OCI-LY3 (cell line): Measurements from ENCODE around the gene ARHGAP15.

Experiments
- CTCF ChIP-seq: fragments of 200-600, 300-600 bp; sonication (generic); IDR thresholded peaks from 2 replicates; pipeline ENCODE4 v1.5.1; 2014; ENCODE audit warnings: antibody characterized with exemption, low read length, low read depth
- EZH2phosphoT487 ChIP-seq: fragments of 200-600 bp; shearing (Covaris generic); IDR thresholded peaks from 2 replicates; pipeline ENCODE4 v1.6.1; 2018; ENCODE audit warnings: antibody characterized with exemption, mixed run types, low read depth

- TF ChIP-seq EZH2phosphoT487 (no peak), CTCF (no peak)
These were observed 124.9 kb downstream of the ARHGAP15 start for GRCh38 chr2:143254110-143254509.
